Neural cell (in vitro differentiated cells): ENCODE results near the gene ITGA11.

ENCODE experiments used
- EP300 ChIP-seq: fragments of 450-650 bp; conservative IDR thresholded peaks from 2 replicates; pipeline ENCODE4 v1.6.1; 2014; ENCODE audit warnings: antibody characterized with exemption, mild to moderate bottlenecking, moderate library complexity; ENCODE audit not compliant: poor library complexity, severe bottlenecking
- EZH2 ChIP-seq: fragments of 200-600, 300-800 bp; shearing (Covaris generic), sonication (generic); IDR thresholded peaks from 2 replicates; pipeline ENCODE4 v1.6.1; 2014; ENCODE audit warnings: antibody characterized with exemption, low read length, borderline replicate concordance, mild to moderate bottlenecking; ENCODE audit not compliant: insufficient read depth, poor library complexity, severe bottlenecking
- MXI1 ChIP-seq: fragments of 450-650 bp; conservative IDR thresholded peaks from 2 replicates; pipeline ENCODE4 v1.6.1; 2014; ENCODE audit warnings: antibody characterized with exemption, mild to moderate bottlenecking; ENCODE audit not compliant: poor library complexity, severe bottlenecking
- POLR2AphosphoS5 ChIP-seq: IDR thresholded peaks from 2 replicates; pipeline ENCODE4 v1.6.1; 2012
- RAD21 ChIP-seq: fragments of 450-650 bp; conservative IDR thresholded peaks from 2 replicates; pipeline ENCODE4 v1.6.1; 2014; ENCODE audit warnings: antibody characterized with exemption, mild to moderate bottlenecking, moderate library complexity
- SMC3 ChIP-seq: fragments of 450-650 bp; conservative IDR thresholded peaks from 2 replicates; pipeline ENCODE4 v1.6.1; 2014; ENCODE audit warnings: antibody characterized with exemption, mild to moderate bottlenecking, moderate library complexity; ENCODE audit not compliant: poor library complexity
- TAF1 ChIP-seq: IDR thresholded peaks from 2 replicates; pipeline ENCODE4 v1.6.1; 2012; ENCODE audit warnings: low read depth
- TF ChIP-seq, protein P1 (sequence below): IDR thresholded peaks from 2 replicates; pipeline ENCODE4 v1.6.1; 2012; ENCODE audit warnings: borderline replicate concordance
- TF ChIP-seq, protein P2 (sequence below): fragments of 450-650 bp; IDR thresholded peaks from 2 replicates; pipeline ENCODE4 v1.5.1; 2014; ENCODE audit warnings: antibody characterized with exemption, mild to moderate bottlenecking, moderate library complexity; ENCODE audit not compliant: poor library complexity, severe bottlenecking

- no peak for TF ChIP-seq EZH2
- TF ChIP-seq, protein P1, sequence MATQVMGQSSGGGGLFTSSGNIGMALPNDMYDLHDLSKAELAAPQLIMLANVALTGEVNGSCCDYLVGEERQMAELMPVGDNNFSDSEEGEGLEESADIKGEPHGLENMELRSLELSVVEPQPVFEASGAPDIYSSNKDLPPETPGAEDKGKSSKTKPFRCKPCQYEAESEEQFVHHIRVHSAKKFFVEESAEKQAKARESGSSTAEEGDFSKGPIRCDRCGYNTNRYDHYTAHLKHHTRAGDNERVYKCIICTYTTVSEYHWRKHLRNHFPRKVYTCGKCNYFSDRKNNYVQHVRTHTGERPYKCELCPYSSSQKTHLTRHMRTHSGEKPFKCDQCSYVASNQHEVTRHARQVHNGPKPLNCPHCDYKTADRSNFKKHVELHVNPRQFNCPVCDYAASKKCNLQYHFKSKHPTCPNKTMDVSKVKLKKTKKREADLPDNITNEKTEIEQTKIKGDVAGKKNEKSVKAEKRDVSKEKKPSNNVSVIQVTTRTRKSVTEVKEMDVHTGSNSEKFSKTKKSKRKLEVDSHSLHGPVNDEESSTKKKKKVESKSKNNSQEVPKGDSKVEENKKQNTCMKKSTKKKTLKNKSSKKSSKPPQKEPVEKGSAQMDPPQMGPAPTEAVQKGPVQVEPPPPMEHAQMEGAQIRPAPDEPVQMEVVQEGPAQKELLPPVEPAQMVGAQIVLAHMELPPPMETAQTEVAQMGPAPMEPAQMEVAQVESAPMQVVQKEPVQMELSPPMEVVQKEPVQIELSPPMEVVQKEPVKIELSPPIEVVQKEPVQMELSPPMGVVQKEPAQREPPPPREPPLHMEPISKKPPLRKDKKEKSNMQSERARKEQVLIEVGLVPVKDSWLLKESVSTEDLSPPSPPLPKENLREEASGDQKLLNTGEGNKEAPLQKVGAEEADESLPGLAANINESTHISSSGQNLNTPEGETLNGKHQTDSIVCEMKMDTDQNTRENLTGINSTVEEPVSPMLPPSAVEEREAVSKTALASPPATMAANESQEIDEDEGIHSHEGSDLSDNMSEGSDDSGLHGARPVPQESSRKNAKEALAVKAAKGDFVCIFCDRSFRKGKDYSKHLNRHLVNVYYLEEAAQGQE = no peak
- TF ChIP-seq, protein P2, sequence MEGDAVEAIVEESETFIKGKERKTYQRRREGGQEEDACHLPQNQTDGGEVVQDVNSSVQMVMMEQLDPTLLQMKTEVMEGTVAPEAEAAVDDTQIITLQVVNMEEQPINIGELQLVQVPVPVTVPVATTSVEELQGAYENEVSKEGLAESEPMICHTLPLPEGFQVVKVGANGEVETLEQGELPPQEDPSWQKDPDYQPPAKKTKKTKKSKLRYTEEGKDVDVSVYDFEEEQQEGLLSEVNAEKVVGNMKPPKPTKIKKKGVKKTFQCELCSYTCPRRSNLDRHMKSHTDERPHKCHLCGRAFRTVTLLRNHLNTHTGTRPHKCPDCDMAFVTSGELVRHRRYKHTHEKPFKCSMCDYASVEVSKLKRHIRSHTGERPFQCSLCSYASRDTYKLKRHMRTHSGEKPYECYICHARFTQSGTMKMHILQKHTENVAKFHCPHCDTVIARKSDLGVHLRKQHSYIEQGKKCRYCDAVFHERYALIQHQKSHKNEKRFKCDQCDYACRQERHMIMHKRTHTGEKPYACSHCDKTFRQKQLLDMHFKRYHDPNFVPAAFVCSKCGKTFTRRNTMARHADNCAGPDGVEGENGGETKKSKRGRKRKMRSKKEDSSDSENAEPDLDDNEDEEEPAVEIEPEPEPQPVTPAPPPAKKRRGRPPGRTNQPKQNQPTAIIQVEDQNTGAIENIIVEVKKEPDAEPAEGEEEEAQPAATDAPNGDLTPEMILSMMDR = no peak
- TF ChIP-seq POLR2AphosphoS5 = no peak
- TF ChIP-seq EP300 = no peak
- TF ChIP-seq RAD21 = no peak
- no peak for TF ChIP-seq MXI1
- no peak for TF ChIP-seq TAF1
- no peak for TF ChIP-seq SMC3
Measured at GRCh38 chr15:68289057-68289456, 142.9 kb downstream of the ITGA11 start.
